CD4-positive, alpha-beta T cell treated with Interleukin-17A for 4 hours (primary cell): ENCODE data around the gene SNCG.
A peak's percentile ranks its signal among the peaks of the same experiment; 100 is the strongest.
"Not testable (repeated sequence)": the region's sequence is repeated elsewhere in the genome, so short reads cannot be mapped to it uniquely, and the experiment has no call there.

Experiments
- DNase-seq: peaks from one replicate; pipeline ENCODE4 v3.0.0-alpha.2; 2020; ENCODE audit warnings: mixed read lengths

The SNCG gene

GRCh38 chr10:86961481-86962091, 3.2 kb downstream of the SNCG start:
- DNase-seq = no peak

GRCh38 chr10:86962136-86962980, 4.0 kb downstream of the SNCG start:
- DNase-seq = no peak

DNA sequence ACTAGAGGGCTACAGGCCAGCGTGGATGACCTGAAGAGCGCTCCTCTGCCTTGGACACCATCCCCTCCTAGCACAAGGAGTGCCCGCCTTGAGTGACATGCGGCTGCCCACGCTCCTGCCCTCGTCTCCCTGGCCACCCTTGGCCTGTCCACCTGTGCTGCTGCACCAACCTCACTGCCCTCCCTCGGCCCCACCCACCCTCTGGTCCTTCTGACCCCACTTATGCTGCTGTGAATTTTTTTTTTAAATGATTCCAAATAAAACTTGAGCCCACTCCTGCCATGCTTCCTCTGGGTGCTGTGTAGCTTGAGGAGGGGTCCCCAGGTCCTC, 4.5 kb downstream of the SNCG start:
- no peak for DNase-seq

- no peak for DNase-seq
These were observed 5.0 kb downstream of the SNCG start for GRCh38 chr10:86963341-86963919.

GRCh38 chr10:86964061-86964846, 5.9 kb downstream of the SNCG start:
- no peak for DNase-seq

- DNase-seq = no peak
These were observed 6.4 kb downstream of the SNCG start for GRCh38 chr10:86964847-86965190.

DNA sequence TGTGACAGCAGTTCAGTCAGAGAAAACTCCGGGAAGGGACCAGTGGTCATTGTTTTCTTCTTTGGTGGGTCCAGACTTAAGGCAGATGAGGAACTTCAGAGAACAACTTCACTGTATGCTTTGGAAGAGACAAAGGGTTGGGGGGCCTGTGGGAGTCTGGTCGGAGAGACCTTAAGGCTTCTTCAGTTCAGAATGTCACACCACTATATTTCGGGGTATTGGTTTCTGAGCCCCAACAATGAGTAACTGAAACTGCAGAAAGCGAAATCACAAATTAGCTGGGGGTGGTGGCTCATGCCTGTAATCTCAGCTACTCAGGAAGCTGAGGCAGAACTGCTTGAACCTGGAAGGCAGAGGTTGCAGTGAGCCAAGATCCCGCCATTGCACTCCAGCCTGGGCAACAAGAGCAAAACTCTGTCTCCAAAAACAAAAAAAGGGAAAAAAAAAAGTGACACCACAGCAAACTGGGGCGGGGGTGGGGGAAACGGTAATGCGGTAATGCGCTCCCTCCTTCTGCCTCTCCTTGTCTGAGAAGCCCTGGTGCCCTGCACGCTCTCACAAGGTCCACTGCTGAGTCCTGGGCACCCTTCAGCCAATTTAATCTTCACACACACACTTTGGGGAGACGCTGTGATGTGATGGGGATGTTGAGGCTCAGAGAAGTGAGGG, 7.7 kb downstream of the SNCG start:
- peak; percentile 34 for DNase-seq

DNA sequence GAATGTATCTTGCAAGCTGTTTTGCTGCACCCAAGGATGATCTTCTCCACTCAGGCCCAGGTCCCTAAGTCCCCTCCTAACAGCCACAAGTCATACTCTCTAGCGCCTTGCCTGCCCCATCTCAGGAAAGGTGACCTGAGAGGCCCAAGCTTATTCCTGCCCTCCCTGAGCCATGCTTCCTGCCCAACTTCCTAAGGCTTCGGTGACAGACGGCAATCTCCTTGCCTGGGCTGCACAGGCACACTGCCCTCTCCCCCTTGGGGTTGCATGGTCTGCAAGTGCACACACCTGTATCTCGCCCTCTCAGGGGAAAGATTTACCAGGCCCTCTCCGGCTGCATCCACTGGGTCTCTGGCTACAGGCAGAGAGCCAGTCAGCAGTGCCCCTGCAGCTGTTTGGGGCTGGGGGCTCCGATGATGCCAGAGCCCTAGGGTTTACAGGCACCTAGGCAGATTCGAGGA, 9.1 kb downstream of the SNCG start:
- DNase-seq = no peak

DNA sequence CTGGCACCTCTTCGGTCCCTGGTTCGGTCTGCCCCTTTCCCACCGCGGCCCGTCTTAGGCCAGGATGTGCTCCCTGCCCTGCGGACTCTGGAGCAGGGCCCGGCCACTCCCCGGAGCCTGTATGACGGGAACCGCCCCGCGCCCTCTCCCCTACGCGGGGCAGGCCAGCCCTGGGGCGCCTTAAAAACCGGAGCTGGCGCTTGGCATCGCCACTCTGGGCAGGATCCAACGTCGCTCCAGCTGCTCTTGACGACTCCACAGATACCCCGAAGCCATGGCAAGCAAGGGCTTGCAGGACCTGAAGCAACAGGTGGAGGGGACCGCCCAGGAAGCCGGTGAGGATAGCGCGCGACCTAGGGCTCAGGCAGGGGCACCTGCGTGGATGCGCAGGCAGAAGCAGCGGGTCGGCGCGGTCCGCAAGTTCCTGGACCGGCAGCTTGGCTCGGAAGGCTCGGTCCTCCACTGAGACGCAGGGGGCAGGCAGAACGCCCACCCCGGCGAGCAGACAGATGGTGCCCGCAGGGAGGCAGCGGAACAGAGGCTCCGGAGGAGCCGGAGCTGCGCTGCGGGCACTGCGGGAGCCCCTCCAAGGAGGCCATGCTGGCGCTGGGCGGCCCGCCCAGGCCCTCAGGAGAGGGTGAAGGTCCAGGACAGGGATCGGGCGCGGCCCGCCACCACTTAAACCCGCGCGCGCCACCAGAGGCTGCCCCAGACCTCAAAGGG, 10.0 kb downstream of the SNCG start, which contains the start of gene ADIRF:
TSS of gene ADIRF (plus strand) at position 212 of the 723 bp plus-strand sequence. CDS start at position 275, 63 bp downstream.
- peak; percentile 57 for DNase-seq

- DNase-seq = no peak
These were observed 10.6 kb downstream of the SNCG start for GRCh38 chr10:86968994-86969355.

DNA sequence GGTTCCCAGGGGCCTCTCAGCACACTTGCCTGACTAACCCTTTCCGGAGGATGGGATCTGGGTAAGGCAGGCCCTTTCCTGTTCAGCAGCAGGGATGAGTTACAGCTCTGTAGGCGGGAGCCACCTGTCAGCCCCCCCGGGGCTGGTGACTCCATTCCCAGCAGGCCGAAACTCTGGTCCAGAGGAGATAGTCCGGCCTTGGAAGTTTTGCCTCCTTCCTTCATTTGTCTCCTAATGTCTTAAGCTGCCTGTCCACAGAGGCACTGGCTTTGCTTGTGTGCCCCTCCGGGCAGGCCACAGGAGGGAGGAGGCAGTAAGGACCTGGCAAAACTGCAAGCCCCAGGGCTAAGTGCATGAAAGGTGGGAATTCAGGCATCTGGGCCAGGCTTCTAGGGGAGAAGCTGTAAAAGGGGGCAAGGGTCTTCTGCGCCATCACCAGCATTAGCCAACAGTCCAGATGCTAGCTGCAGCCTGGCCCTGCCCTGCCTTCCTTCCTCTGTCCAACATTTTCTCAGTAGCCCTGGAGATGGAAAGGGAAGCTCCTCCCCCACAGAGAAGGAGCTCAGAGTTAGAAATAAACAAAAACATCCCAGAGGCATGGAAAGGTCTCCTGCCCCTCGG, 11.1 kb downstream of the SNCG start:
- no peak for DNase-seq

- DNase-seq = no peak
These were observed 12.0 kb downstream of the SNCG start for GRCh38 chr10:86970162-86970981.

DNA sequence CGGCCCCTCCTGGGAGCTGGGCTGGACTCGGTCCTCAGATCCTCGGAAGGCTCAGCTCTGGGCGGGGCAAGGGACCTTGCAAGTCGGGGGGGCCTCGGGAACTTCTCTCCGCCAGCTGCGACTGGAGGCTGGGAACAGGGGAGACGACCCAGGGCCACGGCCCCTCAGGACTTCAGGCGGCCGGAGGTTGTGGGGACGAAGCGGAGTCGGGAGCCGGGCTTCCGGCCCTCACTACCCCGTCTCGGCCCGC, 12.5 kb downstream of the SNCG start:
- no peak for DNase-seq

GRCh38 chr10:86971232-86971991, 13.0 kb downstream of the SNCG start:
- DNase-seq = peak; percentile 92

- DNase-seq = no peak
These were observed 14.4 kb downstream of the SNCG start for GRCh38 chr10:86972613-86973380.

DNA sequence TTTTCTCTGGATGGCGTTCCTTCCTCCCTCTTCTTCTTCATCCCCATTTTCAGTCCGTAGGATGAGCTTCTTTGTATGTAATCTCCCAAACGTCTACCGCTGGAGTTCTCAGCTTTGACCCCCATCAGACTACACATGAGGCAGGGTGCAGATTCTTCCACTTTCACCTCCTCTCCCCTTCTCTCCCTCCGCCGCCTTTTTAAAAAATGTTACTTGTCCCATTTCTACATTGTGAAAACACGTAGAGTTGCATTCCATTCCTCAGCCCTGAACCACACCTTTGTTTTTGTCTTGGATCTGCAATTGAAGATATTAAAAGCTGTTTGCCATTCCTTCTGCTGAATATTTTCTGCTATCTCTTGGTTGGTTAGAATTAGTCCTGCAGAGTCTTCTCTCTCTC, 16.1 kb downstream of the SNCG start:
- DNase-seq = no peak

DNA sequence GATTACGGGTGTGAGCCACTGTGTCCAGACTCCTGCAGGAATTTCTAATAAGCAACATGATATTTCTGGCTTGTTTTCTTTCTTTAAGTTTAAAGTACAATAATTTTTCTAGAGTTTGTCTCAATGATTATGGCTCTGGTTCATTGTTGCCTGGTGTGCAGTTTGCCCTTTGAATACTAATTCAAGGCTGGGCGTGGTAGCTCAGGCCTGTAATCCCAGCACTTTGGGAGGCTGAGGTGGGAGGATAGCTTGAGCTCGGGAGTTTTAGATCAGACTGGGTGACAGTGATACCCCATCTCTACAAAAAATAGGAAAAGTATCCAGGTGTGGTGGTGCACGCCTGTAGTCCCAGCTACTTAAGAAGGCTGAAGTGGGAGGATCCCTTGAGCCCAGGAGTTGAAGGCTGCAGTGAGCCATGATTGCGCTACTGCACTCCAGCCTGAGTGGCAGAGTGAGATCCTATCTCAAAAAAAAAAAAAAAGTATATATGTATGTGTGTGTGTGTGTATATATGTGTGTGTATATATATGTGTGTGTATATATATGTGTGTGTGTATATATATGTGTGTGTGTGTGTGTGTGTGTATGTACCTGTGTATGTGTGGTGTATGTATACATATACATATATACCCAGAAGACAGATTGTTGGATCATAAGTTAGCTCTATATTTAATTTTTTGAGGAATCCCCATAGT, 18.1 kb downstream of the SNCG start:
- DNase-seq = no peak

DNA sequence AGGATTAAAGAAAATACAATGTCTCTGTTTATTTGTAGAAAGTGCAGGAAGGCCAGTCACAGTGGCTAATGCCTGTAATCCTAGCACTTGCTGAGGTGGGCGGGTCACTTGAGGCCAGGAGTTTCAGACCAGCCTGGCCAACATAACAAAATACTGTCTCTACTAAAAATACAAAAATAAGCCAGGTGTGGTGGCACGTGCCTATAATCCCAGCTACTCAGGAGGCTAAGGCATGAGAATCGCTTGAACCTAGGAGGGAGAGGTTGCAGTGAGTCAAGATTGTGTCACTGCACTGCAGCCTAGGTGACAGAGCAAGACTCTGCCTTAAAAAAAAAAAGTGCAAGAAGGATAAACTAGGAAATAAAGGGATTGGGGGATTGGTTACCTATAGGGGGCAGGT, 20.1 kb downstream of the SNCG start:
- not testable (repeated sequence) for DNase-seq

- DNase-seq = no peak
These were observed 21.0 kb downstream of the SNCG start for GRCh38 chr10:86979296-86979818.
